Right lobe of liver (tissue), 4 donors: ENCODE results near the gene ADGRA1.

Experiments used
- POLR2A ChIP-seq: fragments of 450-650 bp; IDR thresholded peaks from one replicate; pipeline ENCODE4 v1.6.1; 2017; ENCODE audit warnings: antibody characterized with exemption, mild to moderate bottlenecking
- TF ChIP-seq, protein P1 (sequence below), 4 donors: fragments of 200-600 bp in 3 of 4; fragments of 450-650 bp in 1 of 4; IDR thresholded peaks; one replicate each; pipeline versions ENCODE4 v1.5.1 to v1.8.0; 2016 to 2022; ENCODE audit warnings: antibody characterized with exemption in 4 of 4, mild to moderate bottlenecking in 2 of 4
- donor health status: DM: no; HTN: no; CAD: no.
- donor health status: DM: no; HTN: no; CAD: no.
- donor health status: DM: no; HTN: yes; CAD: no.

DNA sequence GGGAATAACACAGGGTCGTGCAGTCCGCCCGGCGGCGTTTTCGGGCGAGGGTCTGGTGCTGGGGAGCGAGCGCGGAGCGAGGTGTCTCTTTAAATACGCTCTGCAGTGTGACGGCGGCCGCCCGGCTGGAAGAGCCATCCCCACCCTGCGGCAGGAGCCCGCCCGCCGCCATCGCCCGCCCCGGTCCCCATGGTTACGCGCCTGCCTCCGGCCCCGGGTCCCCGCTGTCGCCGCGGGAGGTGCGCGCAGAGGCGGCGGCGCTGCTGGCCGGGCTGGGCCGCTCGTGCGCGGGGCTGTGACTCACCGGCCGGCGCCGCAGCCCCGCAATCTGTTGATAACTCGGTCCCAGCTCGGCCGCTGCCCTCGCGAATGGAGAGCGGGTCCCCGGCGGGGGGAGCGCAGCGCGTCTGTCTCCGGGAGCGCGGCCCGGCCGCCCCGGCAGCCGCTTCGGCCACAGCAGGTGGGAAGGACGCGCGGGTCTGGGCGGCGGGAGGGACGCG lies at the start of gene ADGRA1:
- TF ChIP-seq, protein P1, sequence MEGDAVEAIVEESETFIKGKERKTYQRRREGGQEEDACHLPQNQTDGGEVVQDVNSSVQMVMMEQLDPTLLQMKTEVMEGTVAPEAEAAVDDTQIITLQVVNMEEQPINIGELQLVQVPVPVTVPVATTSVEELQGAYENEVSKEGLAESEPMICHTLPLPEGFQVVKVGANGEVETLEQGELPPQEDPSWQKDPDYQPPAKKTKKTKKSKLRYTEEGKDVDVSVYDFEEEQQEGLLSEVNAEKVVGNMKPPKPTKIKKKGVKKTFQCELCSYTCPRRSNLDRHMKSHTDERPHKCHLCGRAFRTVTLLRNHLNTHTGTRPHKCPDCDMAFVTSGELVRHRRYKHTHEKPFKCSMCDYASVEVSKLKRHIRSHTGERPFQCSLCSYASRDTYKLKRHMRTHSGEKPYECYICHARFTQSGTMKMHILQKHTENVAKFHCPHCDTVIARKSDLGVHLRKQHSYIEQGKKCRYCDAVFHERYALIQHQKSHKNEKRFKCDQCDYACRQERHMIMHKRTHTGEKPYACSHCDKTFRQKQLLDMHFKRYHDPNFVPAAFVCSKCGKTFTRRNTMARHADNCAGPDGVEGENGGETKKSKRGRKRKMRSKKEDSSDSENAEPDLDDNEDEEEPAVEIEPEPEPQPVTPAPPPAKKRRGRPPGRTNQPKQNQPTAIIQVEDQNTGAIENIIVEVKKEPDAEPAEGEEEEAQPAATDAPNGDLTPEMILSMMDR (IDR thresholded peaks at IDR 0.05): no peak
- TF ChIP-seq POLR2A: no peak
